Measurements from ENCODE around the gene RPL22L1.
"Not testable (repeated sequence)": the region's sequence is repeated elsewhere in the genome, so short reads cannot be mapped to it uniquely, and the experiment has no call there.

RPL22L1 gene

DNA sequence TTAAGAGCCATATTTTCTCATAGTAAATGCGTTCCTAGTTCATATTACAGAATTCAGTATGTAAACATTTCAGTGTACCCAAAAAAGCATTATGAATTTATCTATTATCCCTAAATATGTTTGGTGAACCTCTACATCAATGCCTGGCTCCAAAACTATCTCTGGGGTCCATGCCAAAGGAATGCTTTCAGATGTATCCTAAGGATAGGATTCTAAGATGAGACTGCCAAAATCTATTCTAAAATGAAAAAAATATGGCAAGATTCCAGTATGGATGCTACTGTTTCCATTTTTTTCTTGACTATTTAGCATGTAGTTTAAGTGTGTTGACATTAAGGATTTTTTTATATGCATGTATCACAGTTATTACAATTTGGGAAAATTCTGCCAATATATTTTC lies 19.6 kb upstream of the RPL22L1 start:
- Histone ChIP-seq H3F3A (ENCODE audit: control insufficient read depth, insufficient read depth) (no peaks in the 10 kb centered on the region), H3K9me2 (replicated peaks; ENCODE audit: control insufficient read depth, low read length) (no peaks in the 10 kb centered on the region), H3K4me2 (ENCODE audit: low read length) (no peak overlapping the region), H3K4me1 (ENCODE audit: control insufficient read depth, low read length) (peaks cover 8% of the 10 kb centered on the region), H3K27ac (ENCODE audit: low read depth, low read length) (no peak overlapping the region), H3K79me2 (ENCODE audit: control insufficient read depth, low read length) (no peaks in the 10 kb centered on the region), H4K20me1 (ENCODE audit: control insufficient read depth, insufficient read depth, low read depth, low read length) (no peaks in the 10 kb centered on the region), H3K27me3 (ENCODE audit: control insufficient read depth, low read length) (no peaks in the 10 kb centered on the region), H3K9me3 (ENCODE audit: control insufficient read depth, insufficient read depth, low read length) (no peaks in the 10 kb centered on the region), H3K36me3 (ENCODE audit: control insufficient read depth, low read length) (no peaks in the 10 kb centered on the region), H3K4me3 (ENCODE audit: low read length) (no peak overlapping the region)
- TF ChIP-seq EZH2phosphoT487 (IDR thresholded peaks at IDR 0.05; ENCODE audit: borderline replicate concordance, low read length): no peak
- TF ChIP-seq, protein P1, sequence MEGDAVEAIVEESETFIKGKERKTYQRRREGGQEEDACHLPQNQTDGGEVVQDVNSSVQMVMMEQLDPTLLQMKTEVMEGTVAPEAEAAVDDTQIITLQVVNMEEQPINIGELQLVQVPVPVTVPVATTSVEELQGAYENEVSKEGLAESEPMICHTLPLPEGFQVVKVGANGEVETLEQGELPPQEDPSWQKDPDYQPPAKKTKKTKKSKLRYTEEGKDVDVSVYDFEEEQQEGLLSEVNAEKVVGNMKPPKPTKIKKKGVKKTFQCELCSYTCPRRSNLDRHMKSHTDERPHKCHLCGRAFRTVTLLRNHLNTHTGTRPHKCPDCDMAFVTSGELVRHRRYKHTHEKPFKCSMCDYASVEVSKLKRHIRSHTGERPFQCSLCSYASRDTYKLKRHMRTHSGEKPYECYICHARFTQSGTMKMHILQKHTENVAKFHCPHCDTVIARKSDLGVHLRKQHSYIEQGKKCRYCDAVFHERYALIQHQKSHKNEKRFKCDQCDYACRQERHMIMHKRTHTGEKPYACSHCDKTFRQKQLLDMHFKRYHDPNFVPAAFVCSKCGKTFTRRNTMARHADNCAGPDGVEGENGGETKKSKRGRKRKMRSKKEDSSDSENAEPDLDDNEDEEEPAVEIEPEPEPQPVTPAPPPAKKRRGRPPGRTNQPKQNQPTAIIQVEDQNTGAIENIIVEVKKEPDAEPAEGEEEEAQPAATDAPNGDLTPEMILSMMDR (IDR thresholded peaks at IDR 0.05; ENCODE audit: low read depth, low read length, poor library complexity, severe bottlenecking): no peak

DNA sequence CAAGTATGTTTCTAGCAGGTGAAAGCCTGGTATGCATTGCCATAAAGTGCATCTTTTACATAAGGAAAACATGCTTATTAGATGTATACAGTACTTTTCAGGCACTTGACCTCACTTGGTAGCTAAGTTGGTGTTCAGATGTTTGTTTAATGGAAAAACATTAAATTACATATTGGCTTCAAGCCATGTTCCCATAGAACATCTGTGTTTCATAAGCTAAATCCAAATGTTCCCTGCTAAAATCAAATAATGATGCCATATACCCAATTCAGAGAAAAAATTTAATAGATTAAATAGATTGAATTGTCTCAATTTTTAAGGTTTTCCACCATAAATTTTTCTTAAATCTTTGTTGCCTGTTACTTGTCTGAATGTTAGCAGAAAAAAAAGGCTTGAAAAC lies 19.1 kb upstream of the RPL22L1 start:
- H3K36me3 ChIP-seq (ENCODE audit: control insufficient read depth, low read length): no peaks in the 10 kb centered on the region
- H3K4me2 ChIP-seq (ENCODE audit: low read length): no peak overlapping the region
- H3K9me3 ChIP-seq (ENCODE audit: control insufficient read depth, insufficient read depth, low read length): no peaks in the 10 kb centered on the region
- no peaks in the 10 kb centered on the region for H3K9me2 ChIP-seq (replicated peaks; ENCODE audit: control insufficient read depth, low read length)
- peaks cover 8% of the 10 kb centered on the region for H3K4me1 ChIP-seq (ENCODE audit: control insufficient read depth, low read length)
- no peaks in the 10 kb centered on the region for H3F3A ChIP-seq (ENCODE audit: control insufficient read depth, insufficient read depth)
- H4K20me1 ChIP-seq (ENCODE audit: control insufficient read depth, insufficient read depth, low read depth, low read length): no peaks in the 10 kb centered on the region
- TF ChIP-seq, protein P1 (IDR thresholded peaks at IDR 0.05; ENCODE audit: low read depth, low read length, poor library complexity, severe bottlenecking): no peak
- no peak for TF ChIP-seq EZH2phosphoT487 (IDR thresholded peaks at IDR 0.05; ENCODE audit: borderline replicate concordance, low read length)
- no peak overlapping the region for H3K4me3 ChIP-seq (ENCODE audit: low read length)
- no peaks in the 10 kb centered on the region for H3K79me2 ChIP-seq (ENCODE audit: control insufficient read depth, low read length)
- H3K27ac ChIP-seq (ENCODE audit: low read depth, low read length): no peak overlapping the region
- H3K27me3 ChIP-seq (ENCODE audit: control insufficient read depth, low read length): no peaks in the 10 kb centered on the region

DNA sequence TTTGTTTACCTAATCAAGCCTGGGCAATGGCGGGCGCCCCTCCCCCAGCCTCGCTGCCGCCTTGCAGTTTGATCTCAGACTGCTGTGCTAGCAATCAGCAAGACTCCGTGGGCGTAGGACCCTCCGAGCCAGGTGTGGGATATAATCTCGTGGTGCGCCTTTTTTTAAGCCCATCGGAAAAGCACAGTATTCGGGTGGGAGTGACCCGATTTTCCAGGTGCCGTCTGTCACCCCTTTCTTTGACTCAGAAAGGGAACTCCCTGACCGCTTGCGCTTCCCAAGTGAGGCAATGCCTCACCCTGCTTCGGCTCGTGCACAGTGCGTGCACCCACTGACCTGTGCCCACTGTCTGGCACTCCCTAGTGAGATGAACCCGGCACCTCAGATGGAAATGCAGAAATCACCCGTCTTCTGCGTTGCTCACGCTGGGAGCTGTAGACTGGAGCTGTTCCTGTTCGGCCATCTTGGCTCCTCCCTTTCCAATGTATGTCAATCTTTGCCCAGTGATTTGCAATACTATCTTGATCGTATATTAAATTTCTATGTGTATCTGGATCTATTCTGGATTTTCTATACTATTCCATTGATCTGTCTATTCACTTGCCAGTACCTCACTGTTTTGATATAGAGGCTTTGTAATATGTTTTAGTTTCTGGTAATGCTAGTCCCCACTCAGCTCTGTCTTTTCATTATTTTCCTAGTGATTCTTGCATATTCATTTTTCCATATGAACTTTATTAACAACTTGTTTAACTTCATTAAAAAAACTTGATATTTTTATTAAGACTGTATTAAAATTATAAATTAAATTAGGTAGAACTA lies 14.3 kb upstream of the RPL22L1 start:
- H3K4me2 ChIP-seq (ENCODE audit: low read length); H3K27me3 ChIP-seq (ENCODE audit: control insufficient read depth, low read length); H4K20me1 ChIP-seq (ENCODE audit: control insufficient read depth, insufficient read depth, low read depth, low read length); H3K4me3 ChIP-seq (ENCODE audit: low read length); H3K4me1 ChIP-seq (ENCODE audit: control insufficient read depth, low read length); H3K79me2 ChIP-seq (ENCODE audit: control insufficient read depth, low read length); H3K27ac ChIP-seq (ENCODE audit: low read depth, low read length); H3K9me3 ChIP-seq (ENCODE audit: control insufficient read depth, insufficient read depth, low read length); H3K36me3 ChIP-seq (ENCODE audit: control insufficient read depth, low read length); H3F3A ChIP-seq (ENCODE audit: control insufficient read depth, insufficient read depth); H3K9me2 ChIP-seq (replicated peaks; ENCODE audit: control insufficient read depth, low read length): not testable (repeated sequence)

DNA sequence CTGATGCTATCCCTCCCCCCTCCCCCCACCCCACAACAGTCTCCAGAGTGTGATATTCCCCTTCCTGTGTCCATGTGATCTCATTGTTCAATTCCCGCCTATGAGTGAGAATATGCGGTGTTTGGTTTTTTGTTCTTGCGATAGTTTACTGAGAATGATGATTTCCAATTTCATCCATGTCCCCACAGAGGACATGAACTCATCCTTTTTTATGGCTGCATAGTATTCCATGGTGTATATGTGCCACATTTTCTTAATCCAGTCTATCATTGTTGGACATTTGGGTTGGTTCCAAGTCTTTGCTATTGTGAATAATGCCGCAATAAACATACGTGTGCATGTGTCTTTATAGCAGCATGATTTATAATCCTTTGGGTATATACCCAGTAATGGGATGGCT lies 8.7 kb upstream of the RPL22L1 start:
- H3K4me1 ChIP-seq (ENCODE audit: control insufficient read depth, low read length); H3K4me3 ChIP-seq (ENCODE audit: low read length); H3K27me3 ChIP-seq (ENCODE audit: control insufficient read depth, low read length); H3K27ac ChIP-seq (ENCODE audit: low read depth, low read length); H3K9me3 ChIP-seq (ENCODE audit: control insufficient read depth, insufficient read depth, low read length); H3K36me3 ChIP-seq (ENCODE audit: control insufficient read depth, low read length); H4K20me1 ChIP-seq (ENCODE audit: control insufficient read depth, insufficient read depth, low read depth, low read length); H3K9me2 ChIP-seq (replicated peaks; ENCODE audit: control insufficient read depth, low read length); H3F3A ChIP-seq (ENCODE audit: control insufficient read depth, insufficient read depth); H3K79me2 ChIP-seq (ENCODE audit: control insufficient read depth, low read length); H3K4me2 ChIP-seq (ENCODE audit: low read length): not testable (repeated sequence)

DNA sequence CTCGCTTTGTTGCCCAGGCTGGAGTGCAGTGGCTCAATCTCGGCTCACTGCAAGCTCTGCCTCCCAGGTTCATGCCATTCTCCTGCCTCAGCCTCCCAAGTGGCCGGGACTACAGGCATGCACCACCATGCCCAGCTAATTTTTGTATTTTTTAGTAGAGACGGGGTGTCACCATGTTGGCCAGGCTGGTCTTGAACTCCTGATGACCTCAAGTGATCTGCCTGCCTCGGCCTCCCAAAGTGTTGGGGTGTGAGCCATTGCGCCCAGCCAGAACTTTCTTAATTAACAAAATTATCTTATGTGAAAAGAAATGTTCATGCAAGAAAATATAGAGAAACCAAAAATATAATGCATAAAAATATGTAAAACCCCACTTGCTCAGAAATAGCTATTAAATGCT lies 7.3 kb upstream of the RPL22L1 start:
- not testable (repeated sequence) for H3K4me2 ChIP-seq (ENCODE audit: low read length); H3K36me3 ChIP-seq (ENCODE audit: control insufficient read depth, low read length); H4K20me1 ChIP-seq (ENCODE audit: control insufficient read depth, insufficient read depth, low read depth, low read length); H3K27me3 ChIP-seq (ENCODE audit: control insufficient read depth, low read length); H3K4me1 ChIP-seq (ENCODE audit: control insufficient read depth, low read length); H3K9me2 ChIP-seq (replicated peaks; ENCODE audit: control insufficient read depth, low read length); H3K79me2 ChIP-seq (ENCODE audit: control insufficient read depth, low read length); H3K27ac ChIP-seq (ENCODE audit: low read depth, low read length); H3F3A ChIP-seq (ENCODE audit: control insufficient read depth, insufficient read depth); H3K9me3 ChIP-seq (ENCODE audit: control insufficient read depth, insufficient read depth, low read length); H3K4me3 ChIP-seq (ENCODE audit: low read length)

Data from DOHH2 (cell line).